Mesendoderm (in vitro differentiated cells): ENCODE measurements around the gene CRYBG2.

ENCODE experiments used
- DNase-seq: peaks from one replicate; pipeline ENCODE4 v3.0.0; 2013
- H2AK5ac ChIP-seq: 2 replicates; pipeline ENCODE4 v1.6.1; 2013; ENCODE audit warnings: low read length, inconsistent platforms
- H2BK120ac ChIP-seq: 2 replicates; pipeline ENCODE4 v1.6.1; 2013; ENCODE audit warnings: low read depth, mild to moderate bottlenecking, low read length, moderate library complexity, mixed read lengths
- H2BK15ac ChIP-seq: replicated peaks from 2 replicates; pipeline ENCODE4 v1.6.1; 2013; ENCODE audit warnings: low read depth, mild to moderate bottlenecking, moderate library complexity
- H2BK5ac ChIP-seq: 2 replicates; pipeline ENCODE4 v1.6.1; 2013; ENCODE audit warnings: low read length, inconsistent platforms
- H3K18ac ChIP-seq: 2 replicates; pipeline ENCODE4 v1.6.1; 2013; ENCODE audit warnings: mild to moderate bottlenecking, low read length, mixed read lengths
- H3K23ac ChIP-seq: one replicate; pipeline ENCODE4 v1.6.1; 2013; ENCODE audit warnings: low read length
- H3K27ac ChIP-seq: 2 replicates; pipeline ENCODE4 v1.5.1; 2013; ENCODE audit warnings: low read depth, mild to moderate bottlenecking, inconsistent platforms, low read length, moderate library complexity
- H3K27me3 ChIP-seq: 2 replicates; pipeline ENCODE4 v1.6.1; 2013; ENCODE audit warnings: low read length, control low read depth, mild to moderate bottlenecking, inconsistent platforms; ENCODE audit not compliant: insufficient read depth, poor library complexity
- H3K36me3 ChIP-seq: 2 replicates; pipeline ENCODE4 v1.6.1; 2013; ENCODE audit warnings: low read length, inconsistent platforms; ENCODE audit not compliant: control insufficient read depth, insufficient read depth
- H3K4ac ChIP-seq: one replicate; pipeline ENCODE4 v1.6.1; 2013; ENCODE audit warnings: low read depth, mild to moderate bottlenecking, low read length, moderate library complexity
- H3K4me1 ChIP-seq: 2 replicates; pipeline ENCODE4 v1.6.1; 2013; ENCODE audit warnings: low read depth, low read length, inconsistent platforms; ENCODE audit not compliant: control insufficient read depth
- H3K4me2 ChIP-seq: 2 replicates; pipeline ENCODE4 v1.6.1; 2013; ENCODE audit warnings: low read length
- H3K4me3 ChIP-seq: 2 replicates; pipeline ENCODE4 v1.5.1; 2013; ENCODE audit warnings: mild to moderate bottlenecking, low read length
- H3K56ac ChIP-seq: one replicate; pipeline ENCODE4 v1.6.1; 2013; ENCODE audit warnings: low read length
- H3K79me1 ChIP-seq: 2 replicates; pipeline ENCODE4 v1.6.1; 2013; ENCODE audit warnings: low read length, inconsistent platforms
- H3K79me2 ChIP-seq: 2 replicates; pipeline ENCODE4 v1.6.1; 2013; ENCODE audit warnings: mild to moderate bottlenecking, low read length; ENCODE audit not compliant: control insufficient read depth, insufficient read depth
- H3K9ac ChIP-seq: 2 replicates; pipeline ENCODE4 v1.6.1; 2013; ENCODE audit warnings: low read length, inconsistent platforms
- H4K5ac ChIP-seq: one replicate; pipeline ENCODE4 v1.6.1; 2013; ENCODE audit warnings: low read length
- H4K8ac ChIP-seq: one replicate; pipeline ENCODE4 v1.6.1; 2013; ENCODE audit warnings: low read depth, mild to moderate bottlenecking, control low read depth, low read length, moderate library complexity
- WGBS: extraction: QIAGEN DNeasy Blood & Tissue Kit; methylation state at CpG from one replicate; pipeline ENCODE4 v1.1.7; 2013; ENCODE audit warnings: low lambda C conversion rate, missing lambda C conversion rate; ENCODE audit not compliant: insufficient coverage; ENCODE audit errors: extremely low coverage; 5-methylcytosine and 5-hydroxymethylcytosine counted together

CRYBG2 gene

GRCh38 chr1:26320896-26321295, 33.0 kb downstream of the CRYBG2 start:
- DNase-seq: no peak
- no peak overlapping the region for H3K56ac ChIP-seq
- no peak overlapping the region for H2BK120ac ChIP-seq

GRCh38 chr1:26318338-26319064, 35.4 kb downstream of the CRYBG2 start:
- Histone ChIP-seq H3K9ac (no peak overlapping the region), H4K5ac (no peak overlapping the region), H3K4me2 (no peak overlapping the region), H2BK15ac (no peak overlapping the region), H3K23ac (no peak overlapping the region), H3K79me1 (no peaks in the 10 kb centered on the region), H3K27me3 (no peaks in the 10 kb centered on the region), H3K18ac (no peak overlapping the region), H2AK5ac (no peak overlapping the region), H2BK5ac (no peak overlapping the region), H3K79me2 (no peaks in the 10 kb centered on the region), H3K4me1 (peaks cover 2% of the 10 kb centered on the region), H3K4me3 (no peak overlapping the region), H3K4ac (no peak overlapping the region), H4K8ac (no peak overlapping the region), H2BK120ac (no peak overlapping the region), H3K36me3 (no peaks in the 10 kb centered on the region), H3K27ac (no peak overlapping the region), H3K56ac (no peak overlapping the region)
- no peak for DNase-seq
- WGBS: no CpG with 5 or more reads among the region's 9 CpGs

More at GRCh38 chr1:26320896-26321295, 33.0 kb downstream of the CRYBG2 start:
- Histone ChIP-seq H3K9ac (no peak overlapping the region), H3K36me3 (no peaks in the 10 kb centered on the region), H3K4me3 (no peak overlapping the region), H3K27ac (no peak overlapping the region), H3K4me2 (no peak overlapping the region), H3K18ac (no peak overlapping the region), H2AK5ac (no peak overlapping the region), H3K79me1 (no peaks in the 10 kb centered on the region), H4K5ac (no peak overlapping the region), H3K4ac (no peak overlapping the region), H3K23ac (no peak overlapping the region), H3K4me1 (peaks cover 2% of the 10 kb centered on the region), H3K79me2 (no peaks in the 10 kb centered on the region), H2BK15ac (no peak overlapping the region), H3K27me3 (no peaks in the 10 kb centered on the region), H4K8ac (no peak overlapping the region), H2BK5ac (no peak overlapping the region)
- WGBS: no CpG with 5 or more reads among the region's 2 CpGs

- H3K27me3 ChIP-seq: no peaks in the 10 kb centered on the region
- no peak within 1 kb of the TSS for H2AK5ac ChIP-seq
- no peak within 1 kb of the TSS for H3K27ac ChIP-seq
- H3K79me2 ChIP-seq: no peaks in the 10 kb centered on the region
- no peak within 1 kb of the TSS for H4K8ac ChIP-seq
- no peaks in the 10 kb centered on the region for H3K79me1 ChIP-seq
- peak within 1 kb of the TSS; percentile 12 for H3K9ac ChIP-seq
- H4K5ac ChIP-seq: no peak within 1 kb of the TSS
- H3K4me3 ChIP-seq: no peak within 1 kb of the TSS
- peak within 1 kb of the TSS; percentile 29 for H3K56ac ChIP-seq
- H2BK5ac ChIP-seq: no peak within 1 kb of the TSS
- H3K4ac ChIP-seq: no peak within 1 kb of the TSS
- no peak within 1 kb of the TSS for H3K18ac ChIP-seq
- H3K4me1 ChIP-seq: peaks cover 2% of the 10 kb centered on the region
- no CpG with 5 or more reads among the region's 12 CpGs for WGBS
- no peak within 1 kb of the TSS for H3K4me2 ChIP-seq
- no peak within 1 kb of the TSS for H3K23ac ChIP-seq
- peak; percentile 89 for DNase-seq
- H2BK15ac ChIP-seq: no peak within 1 kb of the TSS
- H2BK120ac ChIP-seq: no peak within 1 kb of the TSS
- H3K36me3 ChIP-seq: no peaks in the 10 kb centered on the region
These were observed 36.2 kb downstream of the CRYBG2 start, which contains the start of gene CD52 for GRCh38 chr1:26317612-26318337. Gene CD52, plus strand, starts transcription at chr1:26317958. Its CDS starts 60 bp downstream, at chr1:26318018.

- Histone ChIP-seq H3K79me2 (no peaks in the 10 kb centered on the region), H3K4me2 (no peak overlapping the region), H3K27ac (no peak overlapping the region), H3K4me3 (no peak overlapping the region), H3K18ac (no peak overlapping the region), H3K56ac (peak overlapping the region; percentile 29), H3K4ac (no peak overlapping the region), H3K27me3 (no peaks in the 10 kb centered on the region), H4K5ac (no peak overlapping the region), H4K8ac (no peak overlapping the region), H3K36me3 (no peaks in the 10 kb centered on the region), H2BK120ac (no peak overlapping the region), H2BK15ac (no peak overlapping the region), H3K9ac (peak overlapping the region; percentile 12), H3K79me1 (no peaks in the 10 kb centered on the region), H2BK5ac (no peak overlapping the region), H3K23ac (no peak overlapping the region), H3K4me1 (peaks cover 2% of the 10 kb centered on the region), H2AK5ac (no peak overlapping the region)
- no CpG with 5 or more reads among the region's 2 CpGs for WGBS
- DNase-seq: no peak
These were observed 36.8 kb downstream of the CRYBG2 start for GRCh38 chr1:26317146-26317545.

- no peak overlapping the region for H3K4me2 ChIP-seq
- no peaks in the 10 kb centered on the region for H3K27me3 ChIP-seq
- H4K5ac ChIP-seq: no peak overlapping the region
- no peak overlapping the region for H3K4me3 ChIP-seq
- H3K27ac ChIP-seq: no peak overlapping the region
- peaks cover 2% of the 10 kb centered on the region for H3K4me1 ChIP-seq
- H3K79me2 ChIP-seq: no peaks in the 10 kb centered on the region
- no peak overlapping the region for H2BK5ac ChIP-seq
- H3K18ac ChIP-seq: no peak overlapping the region
- H3K36me3 ChIP-seq: no peaks in the 10 kb centered on the region
- H2BK120ac ChIP-seq: no peak overlapping the region
- DNase-seq: no peak
- no peak overlapping the region for H3K4ac ChIP-seq
- no peak overlapping the region for H2AK5ac ChIP-seq
- no peak overlapping the region for H3K9ac ChIP-seq
- no peak overlapping the region for H2BK15ac ChIP-seq
- whole genome bisulfite sequencing: no CpG with 5 or more reads among the region's 8 CpGs
- no peak overlapping the region for H3K56ac ChIP-seq
- no peak overlapping the region for H3K23ac ChIP-seq
- no peak overlapping the region for H4K8ac ChIP-seq
- H3K79me1 ChIP-seq: no peaks in the 10 kb centered on the region
These were observed 37.8 kb downstream of the CRYBG2 start for GRCh38 chr1:26315874-26316850.
